Testis (tissue), 3 donors: ENCODE results near the gene DDX4. TPM values are rescaled to one million over a fixed set of nuclear protein-coding genes. Genes with fewer than 3 reads are reported as not detected.
"Not testable (repeated sequence)": the region's sequence is repeated elsewhere in the genome, so short reads cannot be mapped to it uniquely, and the experiment has no call there.

ENCODE experiments used
- DNase-seq: peaks from one replicate; pipeline ENCODE4 v3.0.0-alpha.2; 2019
- H3K27ac ChIP-seq, 2 donors: fragments of 200-600 bp; sonication (generic); one replicate each; pipeline ENCODE4 v1.5.1; 2019
- H3K27me3 ChIP-seq: fragments of 200-600 bp; sonication (generic); one replicate; pipeline ENCODE4 v1.5.1; 2019
- H3K36me3 ChIP-seq: fragments of 200-600 bp; sonication (generic); one replicate; pipeline ENCODE4 v1.5.1; 2017; ENCODE audit warnings: low read depth; ENCODE audit errors: missing control alignments
- H3K4me1 ChIP-seq: fragments of 200-600 bp; sonication (generic); one replicate; pipeline ENCODE4 v1.5.1; 2019
- H3K4me3 ChIP-seq, 2 donors: fragments of 200-600 bp; sonication (generic); one replicate each; pipeline ENCODE4 v1.5.1; 2017 to 2019
- H3K9me3 ChIP-seq: fragments of 200-600 bp; sonication (generic); one replicate; pipeline ENCODE4 v1.5.1; 2017
- POLR2A ChIP-seq: fragments of 450-650 bp; IDR thresholded peaks from one replicate; pipeline ENCODE4 v1.6.1; 2017; ENCODE audit warnings: antibody characterized with exemption, mild to moderate bottlenecking, moderate library complexity
- WGBS, 2 donors: methylation state at CpG; one replicate each; pipeline ENCODE4 v1.1.5; 2018; 5-methylcytosine and 5-hydroxymethylcytosine counted together
- intact Hi-C: fragments of 100-400 bp; cut with DNase I; formaldehyde crosslinking; loops from one replicate; pipeline ENCODE4 v1.15.1; 2023; ENCODE audit warnings: low total_unique reads
- polyA plus RNA-seq: library from polyadenylated mRNA; stranded (reverse); fragments of 350-450 nt; fragmentation: Illumina TruSeq; extraction: RNeasy Lipid Tissue Mini Kit (QIAGEN cat#74804); gene quantifications from one replicate; pipeline ENCODE4 v1.2.3, GENCODE V29; 2014; ENCODE audit warnings: low read depth, low replicate concordance; ENCODE audit not compliant: insufficient read depth
- total RNA-seq, 2 donors: library from RNA; depleted of rRNA; stranded (reverse); fragments of >200 nt; gene quantifications; one replicate each; pipeline ENCODE4 v1.2.3, GENCODE V29; 2016
- TF ChIP-seq, protein P1 (sequence below), 3 experiments: fragments of 450-650 bp in 2 of 3; fragments of 200-600 bp in 1 of 3; sonication (generic) in 1 of 3; IDR thresholded peaks; one replicate each; pipeline ENCODE4 v1.5.1; 2016 to 2019; ENCODE audit warnings: antibody characterized with exemption in 3 of 3, mild to moderate bottlenecking in 2 of 3, moderate library complexity in 1 of 3

DDX4 gene
- total and polyA plus RNA-seq, 3 donors from 2014 or later: 85.8 to 165 (median 116) TPM

GRCh38 chr5:55750063-55750462, 12.2 kb downstream of the DDX4 start:
- TF ChIP-seq, protein P1, sequence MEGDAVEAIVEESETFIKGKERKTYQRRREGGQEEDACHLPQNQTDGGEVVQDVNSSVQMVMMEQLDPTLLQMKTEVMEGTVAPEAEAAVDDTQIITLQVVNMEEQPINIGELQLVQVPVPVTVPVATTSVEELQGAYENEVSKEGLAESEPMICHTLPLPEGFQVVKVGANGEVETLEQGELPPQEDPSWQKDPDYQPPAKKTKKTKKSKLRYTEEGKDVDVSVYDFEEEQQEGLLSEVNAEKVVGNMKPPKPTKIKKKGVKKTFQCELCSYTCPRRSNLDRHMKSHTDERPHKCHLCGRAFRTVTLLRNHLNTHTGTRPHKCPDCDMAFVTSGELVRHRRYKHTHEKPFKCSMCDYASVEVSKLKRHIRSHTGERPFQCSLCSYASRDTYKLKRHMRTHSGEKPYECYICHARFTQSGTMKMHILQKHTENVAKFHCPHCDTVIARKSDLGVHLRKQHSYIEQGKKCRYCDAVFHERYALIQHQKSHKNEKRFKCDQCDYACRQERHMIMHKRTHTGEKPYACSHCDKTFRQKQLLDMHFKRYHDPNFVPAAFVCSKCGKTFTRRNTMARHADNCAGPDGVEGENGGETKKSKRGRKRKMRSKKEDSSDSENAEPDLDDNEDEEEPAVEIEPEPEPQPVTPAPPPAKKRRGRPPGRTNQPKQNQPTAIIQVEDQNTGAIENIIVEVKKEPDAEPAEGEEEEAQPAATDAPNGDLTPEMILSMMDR (IDR thresholded peaks at IDR 0.05): no peak
- TF ChIP-seq POLR2A: no peak
- WGBS, 2 donors: 59 to 67% methylated on average over 3 of the region's 3 CpGs
- no peaks in the 10 kb centered on the region for H3K4me1 ChIP-seq
- intact Hi-C loops: no loop called here
- no peaks in the 10 kb centered on the region for H3K27me3 ChIP-seq
- no peak for DNase-seq
- H3K4me3 ChIP-seq: no peak overlapping the region
- H3K36me3 ChIP-seq: no peaks in the 10 kb centered on the region
- no peaks in the 10 kb centered on the region for H3K9me3 ChIP-seq
- no peak overlapping the region for H3K27ac ChIP-seq

- DNase-seq: no peak
- Histone ChIP-seq H3K9me3 (no peaks in the 10 kb centered on the region), H3K27ac (no peak overlapping the region), H3K27me3 (no peaks in the 10 kb centered on the region), H3K4me3 (no peak overlapping the region), H3K4me1 (no peaks in the 10 kb centered on the region), H3K36me3 (no peaks in the 10 kb centered on the region)
- intact Hi-C loops: no loop called here
- WGBS, 2 donors: 79 to 84% methylated on average over 3 of the region's 3 CpGs
- TF ChIP-seq, protein P1 (IDR thresholded peaks at IDR 0.05): no peak
- no peak for TF ChIP-seq POLR2A
These were observed 12.6 kb downstream of the DDX4 start for GRCh38 chr5:55750499-55750898.

DNA sequence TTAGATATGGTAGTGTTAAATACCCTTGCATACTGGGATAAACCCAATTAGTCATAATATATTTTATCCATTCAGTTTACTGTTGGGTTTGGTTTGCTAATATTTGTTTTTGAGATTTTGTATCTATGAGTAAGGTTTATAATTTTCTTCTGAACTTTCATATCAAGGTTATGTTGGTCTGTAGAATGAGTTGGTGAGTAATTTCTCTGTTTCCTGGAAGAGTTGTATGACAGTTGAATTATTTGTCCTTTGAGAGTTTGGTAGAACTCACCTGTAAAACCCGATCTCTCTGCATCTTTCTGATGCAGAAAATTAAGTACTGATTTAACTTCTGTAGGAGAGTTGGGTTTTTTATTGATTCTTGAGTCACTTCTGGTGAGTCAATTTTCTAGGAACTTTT, 20.4 kb downstream of the DDX4 start:
- H3K9me3 ChIP-seq: no peaks in the 10 kb centered on the region
- no peak overlapping the region for H3K27ac ChIP-seq
- no peak overlapping the region for H3K4me3 ChIP-seq
- 89 to 100% methylated on average over 1 of the region's 1 CpG for WGBS, 2 donors
- no peak for DNase-seq
- no peaks in the 10 kb centered on the region for H3K27me3 ChIP-seq
- no peak for TF ChIP-seq POLR2A
- TF ChIP-seq, protein P1 (IDR thresholded peaks at IDR 0.05): no peak
- H3K4me1 ChIP-seq: no peaks in the 10 kb centered on the region
- H3K36me3 ChIP-seq: no peaks in the 10 kb centered on the region
- intact Hi-C loops: no loop called here

GRCh38 chr5:55758714-55759113, 20.9 kb downstream of the DDX4 start:
- Histone ChIP-seq H3K9me3 (no peaks in the 10 kb centered on the region), H3K4me3 (no peak overlapping the region), H3K27me3 (no peaks in the 10 kb centered on the region), H3K36me3 (no peaks in the 10 kb centered on the region), H3K27ac (no peak overlapping the region), H3K4me1 (no peaks in the 10 kb centered on the region)
- 68 to 82% methylated on average over 2 of the region's 2 CpGs for WGBS, 2 donors
- TF ChIP-seq POLR2A: no peak
- no peak for DNase-seq
- intact Hi-C loops: no loop called here

DNA sequence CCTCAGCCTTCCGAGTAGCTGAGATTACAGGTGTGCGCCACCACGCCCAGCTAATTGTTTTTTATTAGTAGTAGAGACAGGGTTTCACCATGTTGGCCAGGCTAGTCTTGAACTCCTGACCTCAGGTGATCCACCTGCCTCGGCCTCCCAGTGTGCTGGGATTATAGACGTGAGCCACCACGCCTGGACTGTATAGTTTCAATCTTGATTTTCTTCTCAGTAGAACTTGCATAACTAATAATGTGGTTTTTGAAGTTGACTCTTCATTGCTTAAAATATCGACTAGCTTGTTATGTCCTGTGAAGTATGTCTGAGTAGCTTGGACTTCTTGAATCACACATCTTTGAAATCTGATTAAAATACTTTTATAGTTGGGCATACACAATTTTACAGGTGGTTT, 23.9 kb downstream of the DDX4 start:
- H3K4me1 ChIP-seq, H3K4me3 ChIP-seq, H3K27me3 ChIP-seq, H3K27ac ChIP-seq, intact Hi-C loops, H3K9me3 ChIP-seq, H3K36me3 ChIP-seq, DNase-seq: not testable (repeated sequence)
- 96 to 98% methylated on average over 7 of the region's 7 CpGs for WGBS, 2 donors

DNA sequence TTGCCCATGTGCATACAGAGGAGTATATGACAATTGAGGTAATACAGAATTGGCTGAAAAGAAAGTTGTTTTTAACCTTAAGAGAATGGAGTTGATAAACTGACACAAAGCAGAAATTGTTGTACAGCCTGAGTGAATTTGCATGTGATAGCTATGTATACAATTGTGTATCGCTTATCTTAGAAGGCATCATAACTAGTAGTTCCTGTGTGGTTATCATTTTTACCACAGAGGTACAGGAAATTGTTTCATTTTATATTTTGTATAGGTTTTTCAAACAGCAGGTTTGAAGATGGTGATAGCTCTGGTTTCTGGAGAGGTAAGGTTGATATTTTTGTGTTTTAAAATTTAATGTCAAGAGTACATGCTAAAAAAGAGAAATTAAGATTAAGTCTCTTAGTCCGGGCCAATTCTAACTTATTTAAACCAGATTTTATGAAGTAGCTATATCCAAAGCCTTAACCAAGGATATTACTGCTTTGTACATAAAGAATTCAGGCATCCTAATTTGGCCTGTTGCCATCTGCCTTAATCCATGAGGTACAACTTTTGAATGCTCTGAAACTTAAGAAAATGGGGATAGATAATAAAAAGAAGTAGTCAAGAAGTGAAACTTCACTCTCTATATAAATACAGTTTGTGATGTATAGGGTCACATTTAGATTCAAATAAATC, 26.0 kb downstream of the DDX4 start:
- no peak overlapping the region for H3K4me3 ChIP-seq
- H3K36me3 ChIP-seq: no peaks in the 10 kb centered on the region
- DNase-seq: no peak
- WGBS, 2 donors: 83 to 90% methylated on average over 2 of the region's 2 CpGs
- H3K27me3 ChIP-seq: no peaks in the 10 kb centered on the region
- H3K4me1 ChIP-seq: no peaks in the 10 kb centered on the region
- intact Hi-C loops: no loop called here
- no peak overlapping the region for H3K27ac ChIP-seq
- TF ChIP-seq, protein P1 (IDR thresholded peaks at IDR 0.05): no peak
- TF ChIP-seq POLR2A: no peak
- no peaks in the 10 kb centered on the region for H3K9me3 ChIP-seq
